SK-N-SH treated with all-trans-retinoic acid at 6 μM for 48 hours (cell line): ENCODE measurements around the gene PALLD.

Experiments used
- ATAC-seq: fragments of 200-7000 bp; cut with Tn5 transposase; 3 replicates; pipeline ENCODE4 v1.9.1; 2020; ENCODE audit warnings: mild to moderate bottlenecking, moderate library complexity
- ARNTL ChIP-seq: fragments of 450-650 bp; formaldehyde crosslinking; IDR thresholded peaks from 2 replicates; pipeline ENCODE4 v1.5.0; 2020; ENCODE audit warnings: low read depth, mild to moderate bottlenecking, moderate library complexity, borderline replicate concordance
- CREB5 ChIP-seq: fragments of 250-450 bp; sonication (Bioruptor Pico); IDR thresholded peaks from 2 replicates; pipeline ENCODE4 v1.5.1; 2020; ENCODE audit warnings: low read depth, mild to moderate bottlenecking, moderate library complexity
- CSDC2 ChIP-seq: fragments of 250-450 bp; sonication (Bioruptor Pico); IDR thresholded peaks from 2 replicates; pipeline ENCODE4 v1.5.0; 2020; ENCODE audit warnings: mild to moderate bottlenecking, moderate library complexity
- CSRNP3 ChIP-seq: fragments of 250-450 bp; sonication (Bioruptor Pico); IDR thresholded peaks from 2 replicates; pipeline ENCODE4 v1.5.1; 2021; ENCODE audit warnings: mild to moderate bottlenecking, moderate library complexity
- ESRRG ChIP-seq: fragments of 250-450 bp; sonication (Bioruptor Pico); IDR thresholded peaks from 2 replicates; pipeline ENCODE4 v1.6.1; 2021; ENCODE audit warnings: mild to moderate bottlenecking
- ISL1 ChIP-seq: fragments of 250-450 bp; sonication (Bioruptor Pico); IDR thresholded peaks from 2 replicates; pipeline ENCODE4 v2.1.2; 2022; ENCODE audit warnings: mild to moderate bottlenecking, moderate library complexity
- OSR1 ChIP-seq: fragments of 250-450 bp; sonication (Bioruptor Pico); IDR thresholded peaks from 2 replicates; pipeline ENCODE4 v1.8.0; 2022; ENCODE audit warnings: moderate library complexity, mild to moderate bottlenecking, inconsistent platforms
- PATZ1 ChIP-seq: fragments of 250-450 bp; sonication (Bioruptor Pico); IDR thresholded peaks from 2 replicates; pipeline ENCODE4 v1.8.0; 2020; ENCODE audit warnings: mild to moderate bottlenecking, moderate library complexity, borderline replicate concordance
- PPARA ChIP-seq: fragments of 250-450 bp; sonication (Bioruptor Pico); IDR thresholded peaks from 2 replicates; pipeline ENCODE4 v1.5.0; 2020; ENCODE audit warnings: mild to moderate bottlenecking, borderline replicate concordance
- SNAI2 ChIP-seq: fragments of 250-450 bp; sonication (Bioruptor Pico); IDR thresholded peaks from 2 replicates; pipeline ENCODE4 v1.5.0; 2020; ENCODE audit warnings: mild to moderate bottlenecking, moderate library complexity
- TCF4 ChIP-seq: fragments of 250-450 bp; sonication (Bioruptor Pico); IDR thresholded peaks from 2 replicates; pipeline ENCODE4 v1.8.0; 2021; ENCODE audit warnings: mild to moderate bottlenecking, moderate library complexity, borderline replicate concordance
- TOX ChIP-seq: fragments of 250-450 bp; sonication (Bioruptor Pico); IDR thresholded peaks from 2 replicates; pipeline ENCODE4 v1.8.0; 2021; ENCODE audit warnings: mild to moderate bottlenecking, moderate library complexity, borderline replicate concordance
- TSHZ2 ChIP-seq: fragments of 250-450 bp; sonication (Bioruptor Pico); IDR thresholded peaks from 2 replicates; pipeline ENCODE4 v1.5.0; 2020; ENCODE audit warnings: mild to moderate bottlenecking, moderate library complexity
- ZC3H10 ChIP-seq: fragments of 250-450 bp; sonication (Bioruptor Pico); IDR thresholded peaks from 2 replicates; pipeline ENCODE4 v1.5.1; 2021; ENCODE audit warnings: mild to moderate bottlenecking, moderate library complexity
- ZFP3 ChIP-seq: fragments of 250-450 bp; sonication (Bioruptor Pico); IDR thresholded peaks from 2 replicates; pipeline ENCODE4 v1.5.0; 2020; ENCODE audit warnings: mild to moderate bottlenecking, moderate library complexity
- ZFP30 ChIP-seq: fragments of 450-650 bp; formaldehyde crosslinking; IDR thresholded peaks from 2 replicates; pipeline ENCODE4 v1.5.0; 2022; ENCODE audit warnings: mild to moderate bottlenecking, moderate library complexity
- ZNF565 ChIP-seq: fragments of 450-650 bp; formaldehyde crosslinking; conservative IDR thresholded peaks from 2 replicates; pipeline ENCODE4 v1.5.0; 2020; ENCODE audit warnings: low read depth, mild to moderate bottlenecking, moderate library complexity
- TF ChIP-seq, protein P1 (sequence below): fragments of 250-450 bp; sonication (Bioruptor Pico); IDR thresholded peaks from 2 replicates; pipeline ENCODE4 v1.8.0; 2021; ENCODE audit warnings: low read depth, mild to moderate bottlenecking, moderate library complexity, borderline replicate concordance

The PALLD gene

GRCh38 chr4:168863719-168864647 lies 367.1 kb downstream of the PALLD start:
- no peak for ATAC-seq
- TF ChIP-seq TCF4, result no peak
- TF ChIP-seq ZC3H10 (CRISPR knock-in tag), result no peak
- no peak for TF ChIP-seq CREB5 (CRISPR knock-in tag)
- TF ChIP-seq OSR1 (CRISPR knock-in tag), result no peak
- TF ChIP-seq ZFP30 (CRISPR knock-in tag), result no peak
- no peak for TF ChIP-seq CSDC2
- no peak for TF ChIP-seq ZNF565 (CRISPR knock-in tag)
- no peak for TF ChIP-seq SNAI2 (CRISPR knock-in tag)
- TF ChIP-seq PPARA (CRISPR knock-in tag), result no peak
- TF ChIP-seq CSRNP3, result no peak
- TF ChIP-seq ESRRG (CRISPR knock-in tag), result no peak
- TF ChIP-seq ARNTL (CRISPR knock-in tag), result no peak
- TF ChIP-seq TSHZ2, result no peak
- TF ChIP-seq PATZ1, result no peak
- no peak for TF ChIP-seq ZFP3 (CRISPR knock-in tag)
- TF ChIP-seq TOX (CRISPR knock-in tag), result no peak

DNA sequence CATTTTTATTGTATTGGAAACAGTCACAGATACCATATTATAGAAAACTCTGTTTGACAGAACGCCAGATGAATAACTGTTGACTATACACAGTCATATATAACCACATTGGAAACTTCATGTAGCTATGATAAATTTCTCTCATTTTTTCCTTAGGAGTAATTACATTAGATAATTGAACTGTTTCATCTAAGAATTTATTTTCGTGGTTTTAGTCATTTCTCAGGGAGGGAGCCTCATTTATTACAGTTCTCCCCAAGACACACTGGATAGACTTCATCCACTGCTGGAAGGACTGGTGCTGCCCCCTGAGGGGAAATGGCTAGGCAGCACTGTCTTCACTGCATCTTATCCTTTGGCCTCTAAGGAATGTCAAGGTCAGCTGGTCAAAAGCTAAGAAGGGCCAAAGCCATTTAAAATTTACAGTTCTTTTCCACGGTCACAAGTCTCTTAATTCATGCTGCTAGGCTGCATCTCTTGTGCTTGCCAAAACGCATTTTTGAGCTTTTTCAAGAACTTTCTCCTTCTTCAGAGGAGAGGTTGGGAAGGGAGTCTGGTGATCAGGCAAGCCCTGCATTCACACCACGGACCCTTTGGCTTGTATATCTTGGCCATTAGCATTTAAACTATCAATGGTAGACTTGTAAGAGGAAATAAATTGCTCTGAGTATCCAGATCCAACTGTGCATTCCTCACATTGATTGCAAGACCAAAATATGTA lies 368.1 kb downstream of the PALLD start:
- TF ChIP-seq ISL1, result peak; percentile 49
- peak; percentile 94; the same call in 1 of the 2 replicates for TF ChIP-seq PATZ1
- TF ChIP-seq, protein P1, sequence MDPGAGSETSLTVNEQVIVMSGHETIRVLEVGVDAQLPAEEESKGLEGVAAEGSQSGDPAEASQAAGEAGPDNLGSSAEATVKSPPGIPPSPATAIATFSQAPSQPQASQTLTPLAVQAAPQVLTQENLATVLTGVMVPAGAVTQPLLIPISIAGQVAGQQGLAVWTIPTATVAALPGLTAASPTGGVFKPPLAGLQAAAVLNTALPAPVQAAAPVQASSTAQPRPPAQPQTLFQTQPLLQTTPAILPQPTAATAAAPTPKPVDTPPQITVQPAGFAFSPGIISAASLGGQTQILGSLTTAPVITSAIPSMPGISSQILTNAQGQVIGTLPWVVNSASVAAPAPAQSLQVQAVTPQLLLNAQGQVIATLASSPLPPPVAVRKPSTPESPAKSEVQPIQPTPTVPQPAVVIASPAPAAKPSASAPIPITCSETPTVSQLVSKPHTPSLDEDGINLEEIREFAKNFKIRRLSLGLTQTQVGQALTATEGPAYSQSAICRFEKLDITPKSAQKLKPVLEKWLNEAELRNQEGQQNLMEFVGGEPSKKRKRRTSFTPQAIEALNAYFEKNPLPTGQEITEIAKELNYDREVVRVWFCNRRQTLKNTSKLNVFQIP (CRISPR knock-in tag), result no peak
- peak; percentile 77 for ATAC-seq
